GM18502 (cell line): ENCODE data around the gene PTPRM.

ENCODE experiments used
- ATAC-seq: cut with Tn5 transposase; IDR thresholded peaks from one replicate; pipeline ENCODE4 v1.9.1; 2021; ENCODE audit warnings: mild to moderate bottlenecking; ENCODE audit not compliant: unreplicated experiment, poor library complexity

Gene PTPRM

DNA sequence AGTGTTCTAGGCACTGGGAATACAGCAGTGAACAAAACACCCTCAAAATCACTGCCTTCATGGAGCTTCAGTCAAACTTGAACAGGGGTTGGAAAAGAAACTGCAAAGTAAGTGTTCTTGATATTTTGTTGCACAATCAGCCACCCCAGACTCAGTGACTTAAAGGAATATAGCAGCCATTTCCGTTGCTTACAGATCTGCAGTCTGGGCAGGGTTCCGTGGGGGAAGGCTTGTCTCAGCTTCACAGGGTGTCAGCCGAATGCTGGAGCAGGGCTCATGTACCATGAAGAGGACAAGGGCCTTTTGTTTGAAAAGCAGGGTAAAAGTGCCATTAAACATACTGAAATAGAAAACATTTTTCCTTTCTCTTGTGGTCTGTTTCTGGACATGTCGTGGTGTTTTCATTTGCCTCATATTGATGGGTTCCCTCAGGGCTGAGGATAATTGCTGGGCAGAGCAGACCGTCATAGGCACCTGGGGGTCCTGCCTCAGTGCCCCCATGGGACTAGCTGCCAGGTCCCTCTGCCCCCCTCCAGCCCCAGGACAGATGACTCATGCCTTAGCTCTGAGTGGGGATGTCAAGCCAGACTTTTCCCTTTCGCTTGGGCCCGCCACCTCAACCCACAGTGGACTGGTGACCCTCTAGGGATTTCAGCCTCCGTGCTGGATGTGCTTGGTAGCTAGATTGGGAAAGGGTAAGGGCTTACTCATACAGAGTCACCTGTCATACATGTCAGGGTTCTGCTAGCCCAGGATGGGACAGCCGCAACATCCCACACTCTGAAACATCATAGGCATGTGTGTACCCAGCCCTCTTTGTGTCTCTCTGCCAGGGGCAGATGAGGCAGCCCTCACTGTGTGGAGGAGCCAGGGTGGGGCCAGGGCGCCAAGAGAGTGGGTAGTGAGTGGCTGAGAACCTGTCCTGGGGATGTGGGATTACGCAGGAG is 96.5 kb downstream of the PTPRM start:
- no peak for ATAC-seq

DNA sequence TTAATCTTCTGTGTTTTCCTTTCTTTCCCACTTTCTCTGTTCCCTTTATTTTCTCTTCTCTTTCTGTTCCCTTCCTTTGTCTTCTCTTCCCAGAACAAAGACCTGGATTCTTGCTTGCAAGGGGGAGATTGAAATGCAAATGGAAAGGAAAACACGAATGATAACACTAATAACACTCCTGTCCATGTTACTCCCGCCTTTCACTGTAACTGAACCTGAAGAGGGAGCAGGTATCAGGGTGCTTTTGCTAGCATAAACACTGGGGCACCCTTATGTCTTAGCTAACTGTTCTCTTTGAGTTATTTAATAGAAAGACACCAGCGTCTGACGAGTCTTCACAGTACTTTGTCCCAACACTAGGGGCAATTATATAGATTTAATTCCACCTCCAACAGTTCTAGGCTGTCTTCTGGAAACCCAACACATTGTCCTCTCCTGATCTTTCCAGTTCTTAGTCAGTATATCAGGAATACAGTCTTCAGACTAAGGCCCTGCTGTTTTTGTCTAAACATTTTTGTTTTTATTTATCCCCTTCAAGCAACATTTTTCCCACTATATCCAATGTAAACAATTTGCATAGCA is 99.2 kb downstream of the PTPRM start:
- no peak for ATAC-seq

DNA sequence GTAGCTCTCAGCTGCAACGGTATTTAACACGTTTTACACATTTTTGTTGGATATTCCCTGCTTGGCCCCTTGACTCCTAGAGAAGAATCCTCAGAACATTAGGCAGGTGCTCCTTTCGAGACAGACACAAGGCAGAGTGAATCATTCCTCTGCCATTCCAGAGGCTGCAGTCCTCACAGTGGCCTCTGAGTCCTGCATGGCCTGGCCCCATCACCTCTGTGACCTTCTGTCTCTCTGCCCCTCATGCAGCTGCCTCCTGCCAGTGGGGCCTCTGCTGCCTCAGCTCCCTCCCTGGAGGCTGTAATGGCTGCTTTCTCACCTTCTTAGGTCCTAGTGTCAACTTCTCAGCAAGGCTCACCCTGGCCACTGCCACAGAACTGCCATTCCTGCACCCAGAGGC is 101.3 kb downstream of the PTPRM start:
- ATAC-seq: no peak

DNA sequence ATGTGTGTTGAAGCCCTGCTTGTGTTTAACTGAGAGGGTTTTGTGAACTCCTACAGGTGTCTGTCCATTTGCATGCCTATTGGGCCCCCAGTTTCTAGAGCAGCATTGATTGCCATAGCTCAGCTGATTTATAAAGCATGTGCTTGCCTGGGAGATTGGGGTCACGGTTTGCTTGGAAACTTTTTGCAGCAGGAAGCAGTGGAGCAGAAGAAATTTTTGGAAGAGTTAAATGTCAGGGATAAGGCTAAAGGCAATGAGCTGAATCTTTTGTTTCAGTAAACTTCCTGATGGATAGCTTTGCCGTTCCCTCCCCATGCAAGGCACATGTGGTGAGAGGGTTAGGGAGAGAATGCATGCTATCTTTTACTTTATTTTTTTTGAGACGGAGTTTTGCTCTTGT is 102.2 kb downstream of the PTPRM start:
- ATAC-seq: no peak

DNA sequence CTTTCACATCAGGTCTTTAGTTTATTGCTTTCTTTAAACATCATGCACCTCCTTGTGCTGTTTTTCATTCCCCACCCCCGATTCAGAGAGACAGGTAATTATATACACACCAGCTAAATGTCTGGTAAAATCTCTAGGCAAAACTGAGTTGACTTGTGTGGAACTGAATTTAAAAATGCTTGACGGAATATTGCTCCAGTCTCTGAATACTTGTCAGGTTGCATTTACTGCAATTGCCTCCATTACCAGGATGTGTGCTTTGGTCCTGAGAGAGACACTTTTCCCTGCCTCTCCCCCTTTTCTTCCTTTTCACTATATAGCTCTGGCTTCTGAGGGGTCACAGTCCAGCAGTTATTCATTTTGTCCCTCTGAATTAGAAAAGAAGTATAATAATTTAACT is 104.0 kb downstream of the PTPRM start:
- no peak for ATAC-seq

DNA sequence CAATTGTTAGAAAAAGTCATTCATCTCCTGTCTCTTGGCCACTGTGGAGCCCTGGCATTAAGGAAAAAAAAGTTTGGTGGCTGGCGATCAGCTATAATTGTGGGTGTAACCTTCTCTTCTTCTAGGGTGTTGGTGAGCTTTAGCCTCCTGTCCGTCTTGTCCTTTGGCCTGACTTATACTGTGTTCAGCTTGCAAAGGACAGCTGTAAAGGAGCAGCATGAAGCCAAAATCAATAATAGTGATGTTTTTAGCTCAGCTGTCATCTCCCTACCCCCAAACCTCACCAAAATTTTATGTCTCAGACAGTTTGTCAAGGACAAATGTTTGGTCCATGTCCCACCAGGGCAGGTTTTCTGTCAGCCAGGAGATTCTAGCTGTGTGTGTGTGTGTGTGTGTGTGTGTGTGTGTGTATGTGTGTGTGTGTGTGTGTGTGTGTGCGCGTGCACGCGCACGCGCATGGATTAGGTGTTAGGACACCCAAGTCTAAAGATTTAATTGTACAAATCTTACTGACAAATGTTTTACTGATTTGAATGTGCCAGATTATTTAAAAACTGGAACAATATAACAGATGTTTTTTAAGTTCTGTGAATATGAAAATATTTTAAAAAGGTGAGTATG is 109.2 kb downstream of the PTPRM start:
- ATAC-seq: no peak

DNA sequence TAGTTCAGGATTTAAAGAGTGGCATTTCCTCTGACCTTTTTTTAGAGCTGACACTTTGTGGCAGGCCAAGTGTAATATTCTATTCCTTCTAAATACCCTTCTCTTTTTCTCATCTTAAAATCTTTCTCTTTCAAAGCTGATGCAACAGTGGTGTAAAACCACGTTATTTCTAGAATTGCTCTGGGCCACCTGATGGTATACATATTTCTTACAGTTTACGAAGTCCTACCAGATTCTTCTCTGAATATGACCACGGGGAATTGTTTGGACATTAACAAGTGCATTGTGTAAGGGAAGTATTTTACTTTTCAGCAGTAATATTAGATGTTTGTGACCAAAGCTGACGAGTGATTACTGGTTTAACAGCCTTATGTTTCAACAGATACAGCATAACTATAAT is 109.9 kb downstream of the PTPRM start:
- no peak for ATAC-seq

DNA sequence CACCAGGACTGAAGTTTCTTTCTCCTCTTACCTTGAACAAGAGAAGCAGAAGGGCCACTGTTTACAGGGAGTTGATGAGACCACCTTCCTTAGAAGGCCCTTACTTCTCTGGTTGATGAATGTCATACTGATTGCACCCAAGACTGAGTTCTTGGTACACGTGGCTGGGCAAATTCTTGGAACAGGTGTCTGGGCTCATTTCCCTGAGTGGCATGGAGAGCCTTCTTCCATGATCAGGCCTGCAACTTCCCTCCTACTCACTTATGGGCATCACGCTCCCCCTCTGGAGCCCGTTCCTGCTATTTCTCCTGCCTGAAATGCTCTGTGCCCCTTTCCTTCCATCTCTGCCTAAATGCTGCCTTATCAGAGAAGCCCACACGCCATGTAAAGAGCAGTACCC is 110.3 kb downstream of the PTPRM start:
- no peak for ATAC-seq

DNA sequence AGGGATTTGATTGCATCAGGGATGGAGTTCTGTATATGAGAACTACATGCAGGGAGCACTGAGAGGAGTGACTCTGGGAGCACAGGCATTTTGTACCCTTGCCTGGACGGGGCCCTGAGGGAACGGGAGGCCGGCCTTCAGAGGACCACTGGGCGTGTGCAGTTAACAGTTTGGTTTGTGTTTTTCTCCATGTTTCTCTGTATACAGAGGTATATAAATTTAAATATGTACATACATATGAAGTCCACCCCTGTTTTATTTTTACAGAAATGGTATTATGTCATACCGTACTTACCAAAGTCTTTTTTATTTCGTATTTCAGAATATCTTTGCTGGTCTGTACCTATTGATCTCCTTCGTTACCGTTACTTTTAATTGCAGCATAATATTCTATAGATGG is 111.3 kb downstream of the PTPRM start:
- no peak for ATAC-seq

DNA sequence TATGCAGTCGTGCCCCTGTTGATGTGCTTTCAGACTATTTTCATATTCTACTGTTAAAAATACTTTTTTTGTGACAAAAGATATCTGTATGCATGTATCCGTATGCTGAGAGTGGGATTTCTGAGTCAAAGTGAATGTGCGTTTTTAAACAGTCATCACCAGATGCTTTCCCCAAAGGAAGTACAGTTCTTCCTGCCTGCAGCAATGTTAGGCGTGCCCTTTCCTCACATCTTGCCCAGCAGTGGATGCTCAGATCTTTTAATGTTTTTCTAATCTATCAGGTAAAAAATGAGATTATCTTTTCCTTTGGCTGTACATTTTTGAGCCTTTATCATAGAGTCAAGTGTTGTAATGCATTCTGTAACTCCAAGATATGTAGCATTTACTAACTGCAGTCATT is 111.7 kb downstream of the PTPRM start:
- no peak for ATAC-seq

DNA sequence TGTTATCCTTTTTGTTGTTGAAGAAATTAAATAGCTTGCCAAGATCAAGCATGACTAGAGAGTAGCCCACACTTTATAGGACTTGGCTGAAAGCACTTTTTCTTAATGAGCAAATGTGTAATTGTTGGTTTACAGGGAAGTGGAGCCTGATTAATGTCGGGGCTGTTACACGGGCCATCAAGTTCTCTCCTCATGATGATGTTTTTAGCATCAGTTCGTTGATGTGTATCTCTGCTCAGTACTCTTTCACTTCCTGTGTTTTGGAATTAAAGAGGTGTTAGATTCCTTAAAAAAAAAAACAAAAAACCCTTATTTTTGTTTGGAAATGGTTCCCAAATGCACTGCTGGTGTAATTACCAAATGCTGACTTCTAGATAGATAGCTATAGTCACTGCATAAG is 114.2 kb downstream of the PTPRM start:
- no peak for ATAC-seq

DNA sequence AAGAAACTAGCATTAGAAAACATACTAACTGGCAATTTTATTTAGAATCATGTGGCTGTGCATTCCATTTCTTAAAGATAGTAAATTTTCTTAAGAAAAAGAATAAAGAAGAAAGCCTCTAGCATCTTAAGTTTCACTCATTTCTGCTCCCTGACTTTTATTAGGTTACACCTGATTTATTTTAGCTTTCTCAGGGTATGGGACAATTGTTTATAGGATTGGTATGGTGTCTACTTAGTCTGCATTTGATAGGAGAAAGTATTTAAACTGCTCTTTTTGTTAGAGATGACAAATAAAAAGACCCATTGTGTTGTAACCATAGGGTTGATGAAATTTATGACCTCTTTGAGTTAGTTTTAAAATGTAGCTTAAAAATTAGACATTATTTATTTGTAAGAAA is 115.2 kb downstream of the PTPRM start:
- no peak for ATAC-seq

DNA sequence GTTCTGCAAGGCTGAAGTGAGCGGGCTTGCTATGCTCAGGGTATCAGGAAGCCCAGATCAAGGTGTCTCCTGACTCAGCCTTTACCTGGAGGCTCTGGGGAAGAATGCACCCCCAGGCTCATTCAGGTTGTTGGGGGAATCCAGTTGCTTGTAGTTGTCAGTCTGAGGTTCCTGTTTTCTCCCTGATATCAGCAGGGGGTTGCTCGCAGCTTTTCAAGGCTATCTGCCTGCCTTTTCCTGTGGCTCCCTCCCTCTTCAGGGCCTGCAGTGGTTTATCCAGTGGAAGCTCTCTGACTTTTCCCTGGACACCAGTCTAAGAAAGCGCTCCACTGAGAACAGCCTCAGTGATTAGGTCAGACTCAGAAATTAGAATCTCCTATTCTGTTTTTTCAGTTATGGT is 116.6 kb downstream of the PTPRM start:
- ATAC-seq: no peak

DNA sequence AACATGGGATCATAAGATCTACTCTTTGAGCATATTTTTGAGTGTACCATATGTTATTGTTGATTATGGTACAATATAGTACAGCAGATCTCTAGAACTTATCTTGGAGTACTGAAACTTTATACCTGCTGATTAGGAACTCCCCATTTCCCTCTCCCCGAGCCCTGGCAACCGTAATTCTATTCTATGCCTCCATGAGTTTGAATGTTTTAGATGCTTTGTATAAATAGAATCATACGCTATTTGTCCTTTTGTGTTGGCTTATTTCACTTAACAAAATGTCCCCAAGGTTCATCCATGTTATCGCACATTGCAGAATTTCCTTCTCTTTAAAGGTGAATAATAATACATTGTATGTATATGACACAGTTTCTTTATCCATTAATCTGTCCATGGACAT is 117.2 kb downstream of the PTPRM start:
- no peak for ATAC-seq

DNA sequence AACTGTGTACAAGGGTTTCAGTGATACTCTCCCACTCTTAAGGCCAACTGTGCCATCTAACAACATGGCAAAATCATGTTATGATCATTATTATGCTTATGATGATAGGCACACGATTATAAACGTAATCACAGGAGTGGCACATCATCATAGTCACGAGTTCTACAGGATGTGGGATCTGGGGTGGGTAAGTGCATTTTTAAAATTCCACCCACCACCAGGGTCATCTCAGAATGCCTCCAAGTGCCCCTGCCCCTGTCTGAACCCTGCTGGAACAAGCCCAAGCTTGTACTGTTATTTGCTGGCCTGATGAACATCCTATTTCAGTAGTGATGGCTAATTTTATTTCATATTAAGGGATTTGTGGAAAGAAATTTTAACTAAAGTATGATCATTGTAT is 117.8 kb downstream of the PTPRM start:
- ATAC-seq: no peak

DNA sequence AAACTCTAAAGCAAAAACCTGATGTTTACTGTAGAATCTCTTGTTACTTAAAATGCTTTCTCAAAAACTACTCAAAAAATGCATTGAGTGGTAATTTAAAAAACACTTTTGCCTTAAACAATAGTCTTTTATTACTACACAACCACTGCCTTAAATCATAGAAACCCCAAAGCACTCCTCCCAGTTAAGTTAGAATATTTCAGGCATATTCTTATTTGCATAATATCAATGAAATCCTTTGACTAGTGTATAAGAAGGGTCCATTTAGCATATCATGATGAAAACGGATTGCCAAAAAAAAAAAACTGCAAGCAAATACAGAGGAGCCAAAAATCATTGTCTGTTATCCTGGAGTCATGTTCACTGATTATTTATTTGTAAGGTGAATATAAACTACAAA is 119.2 kb downstream of the PTPRM start:
- no peak for ATAC-seq

DNA sequence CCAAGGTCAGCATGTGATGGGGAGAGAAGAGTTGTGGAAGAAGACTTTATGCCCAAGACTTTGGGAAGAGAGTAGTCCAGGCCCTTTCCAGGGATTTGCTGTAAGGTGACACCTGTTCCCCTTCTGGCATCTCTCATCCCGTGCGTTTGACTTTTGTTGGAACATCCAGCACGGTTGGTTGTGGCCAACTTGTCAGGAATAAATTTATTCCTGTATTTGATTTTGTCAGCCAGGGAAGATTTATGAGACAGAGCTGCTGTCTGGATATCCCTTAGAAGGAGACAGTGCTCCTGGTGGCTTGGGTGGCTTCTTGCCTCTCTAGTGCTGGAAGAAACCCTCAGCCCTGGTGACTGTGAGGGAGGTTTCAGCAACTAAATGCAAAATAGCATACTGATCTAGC is 121.5 kb downstream of the PTPRM start:
- ATAC-seq: no peak

DNA sequence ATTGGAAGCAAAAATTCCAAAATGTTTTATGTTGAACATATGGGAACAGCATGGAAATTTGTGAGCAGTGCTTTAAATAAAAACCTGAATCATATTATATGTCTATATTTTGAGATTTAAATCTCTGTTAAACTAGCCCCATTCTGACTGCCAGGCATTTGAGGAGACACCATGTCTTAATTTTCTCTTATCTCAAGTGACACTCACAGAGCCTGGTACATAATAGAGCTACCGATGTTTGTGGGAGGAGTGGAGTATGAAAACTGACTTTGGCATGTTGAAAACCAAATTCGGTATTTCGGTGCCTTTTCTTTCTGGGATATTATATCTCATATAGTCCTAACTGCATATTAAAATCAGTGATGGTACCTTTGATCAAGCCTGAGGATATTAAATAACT is 124.1 kb downstream of the PTPRM start:
- no peak for ATAC-seq

DNA sequence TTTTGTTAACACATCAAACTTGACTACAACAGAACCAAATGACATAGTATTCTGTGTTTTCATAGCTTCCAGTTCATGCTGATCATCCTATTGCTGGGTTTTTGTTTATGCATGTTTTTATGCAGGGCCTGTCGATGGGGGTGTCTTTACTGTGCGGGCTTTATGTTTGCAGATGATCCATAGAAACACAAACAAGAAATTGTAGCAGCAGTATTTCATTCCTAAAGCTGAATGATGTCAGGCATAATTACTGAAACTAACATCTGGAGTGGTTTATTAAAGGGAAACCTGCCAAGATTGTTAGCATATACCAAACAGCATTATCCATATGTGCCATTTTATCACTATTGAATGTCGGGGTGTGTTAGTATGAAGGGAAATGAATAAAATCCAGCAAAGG is 129.7 kb downstream of the PTPRM start:
- no peak for ATAC-seq

DNA sequence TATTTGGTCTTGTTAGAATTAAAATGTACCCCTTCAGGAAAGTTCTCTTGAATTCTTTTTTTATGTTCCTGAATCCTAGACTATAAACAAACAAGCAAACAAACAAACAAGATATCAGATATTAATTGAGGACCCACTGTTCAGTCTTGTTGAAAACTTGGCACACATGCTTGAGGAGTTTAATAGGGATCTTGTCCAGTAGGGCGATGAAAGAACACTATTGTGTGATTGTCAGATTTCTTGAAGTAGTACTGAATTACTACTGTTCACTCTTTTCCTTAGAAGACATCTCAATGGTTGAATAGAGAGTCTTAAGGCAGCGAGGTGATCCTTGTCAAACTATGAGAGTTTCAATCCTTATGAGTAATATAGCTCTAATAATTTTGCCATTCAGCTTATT is 130.2 kb downstream of the PTPRM start:
- no peak for ATAC-seq

DNA sequence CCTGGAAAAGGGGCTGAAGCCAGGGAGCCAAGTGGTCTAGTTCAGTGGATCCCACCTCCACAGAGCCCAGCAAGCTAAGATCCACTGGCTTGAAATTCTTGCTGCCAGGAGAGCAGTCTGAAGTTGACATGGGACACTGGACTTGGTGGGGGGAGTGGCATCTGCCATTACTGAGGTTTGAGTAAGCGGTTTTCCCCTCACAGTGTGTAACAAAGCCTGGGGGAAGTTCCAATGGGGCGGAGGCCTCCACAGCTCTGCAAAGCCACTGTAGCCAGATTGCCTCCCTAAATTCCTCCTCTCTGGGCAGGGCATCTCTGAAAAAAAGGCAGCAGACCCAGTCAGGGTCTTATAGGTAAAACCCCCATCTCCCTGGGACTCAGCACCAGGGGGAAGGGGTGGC is 144.4 kb downstream of the PTPRM start:
- ATAC-seq: no peak

DNA sequence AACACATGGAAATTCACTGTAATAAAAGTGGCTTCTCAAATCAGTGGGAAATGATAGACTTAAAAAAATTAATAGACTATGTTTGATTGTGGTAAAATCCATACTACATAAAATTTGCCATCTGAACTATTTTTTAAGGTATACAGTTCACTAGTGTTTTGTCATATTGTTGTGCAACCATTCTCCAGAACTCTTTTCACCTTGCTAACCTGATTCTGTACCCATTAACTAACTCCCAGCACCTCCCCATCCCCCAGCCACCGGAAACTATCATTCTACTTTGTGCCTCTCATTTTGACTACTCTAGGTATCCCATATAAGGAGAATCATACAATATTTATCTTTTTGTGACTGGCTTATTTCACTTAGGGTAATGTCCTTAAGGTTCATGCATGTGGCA is 153.3 kb downstream of the PTPRM start:
- no peak for ATAC-seq
